Mesenchymal stem cell (in vitro differentiated cells and primary cell): ENCODE results near the gene COX10.
"Not testable (repeated sequence)": the region's sequence is repeated elsewhere in the genome, so short reads cannot be mapped to it uniquely, and the experiment has no call there.

Experiments used
- DNase-seq: peaks from one replicate; pipeline ENCODE4 v3.0.0-alpha.2; 2013
- H2AFZ ChIP-seq: one replicate; pipeline ENCODE4 v1.6.1; 2013; ENCODE audit warnings: low read depth, mild to moderate bottlenecking, control low read depth, inconsistent platforms, low read length, moderate library complexity
- H2AK5ac ChIP-seq: 2 replicates; pipeline ENCODE4 v1.6.1; 2013; ENCODE audit warnings: low read length, moderate library complexity, mild to moderate bottlenecking, inconsistent platforms; ENCODE audit not compliant: severe bottlenecking
- H2BK120ac ChIP-seq: one replicate; pipeline ENCODE4 v1.6.1; 2013; ENCODE audit warnings: low read depth, mild to moderate bottlenecking, inconsistent platforms, low read length, moderate library complexity
- H2BK12ac ChIP-seq, 2 experiments: one replicate each; pipeline ENCODE4 v1.6.1; 2013; ENCODE audit warnings: inconsistent platforms in 2 of 2, low read length in 2 of 2, mild to moderate bottlenecking in 2 of 2, moderate library complexity in 2 of 2, control low read depth in 1 of 2
- H2BK15ac ChIP-seq: one replicate; pipeline ENCODE4 v1.6.1; 2013; ENCODE audit warnings: mild to moderate bottlenecking, low read depth, inconsistent platforms; ENCODE audit not compliant: poor library complexity, severe bottlenecking
- H2BK5ac ChIP-seq: 2 replicates; pipeline ENCODE4 v1.6.1; 2013; ENCODE audit warnings: low read depth, mild to moderate bottlenecking, low read length, control low read depth, inconsistent platforms; ENCODE audit not compliant: poor library complexity, severe bottlenecking
- H3K14ac ChIP-seq, 2 experiments: one replicate each; pipeline ENCODE4 v1.6.1; 2013; ENCODE audit warnings: inconsistent platforms in 2 of 2, low read length in 2 of 2, control low read depth in 1 of 2, mild to moderate bottlenecking in 1 of 2, moderate library complexity in 1 of 2
- H3K18ac ChIP-seq, 2 experiments: one replicate each; pipeline ENCODE4 v1.6.1; 2013; ENCODE audit warnings: inconsistent platforms in 2 of 2, low read length in 2 of 2, control low read depth in 1 of 2, low read depth in 1 of 2, mild to moderate bottlenecking in 1 of 2
- H3K23ac ChIP-seq, 2 experiments: one replicate each; pipeline ENCODE4 v1.6.1; 2013; ENCODE audit warnings: inconsistent platforms in 2 of 2, low read length in 2 of 2, mild to moderate bottlenecking in 2 of 2, moderate library complexity in 2 of 2, control low read depth in 1 of 2
- H3K27ac ChIP-seq: 2 replicates; pipeline ENCODE4 v1.5.1; 2013; ENCODE audit warnings: mild to moderate bottlenecking, moderate library complexity, low read length, control low read depth, inconsistent platforms; ENCODE audit not compliant: poor library complexity, severe bottlenecking
- H3K27me3 ChIP-seq, 2 experiments: 2 replicates each; pipeline versions ENCODE4 v1.6.1 to v1.7.0; 2013; ENCODE audit warnings: low read length in 2 of 2, mild to moderate bottlenecking in 2 of 2, moderate library complexity in 2 of 2, control low read depth in 1 of 2, inconsistent platforms in 1 of 2; ENCODE audit not compliant: control insufficient read depth in 1 of 2, insufficient read depth in 1 of 2
- H3K36me3 ChIP-seq, 2 experiments: 2 replicates each; pipeline versions ENCODE4 v1.6.1 to v1.7.0; 2013; ENCODE audit warnings: low read length in 2 of 2, control low read depth in 1 of 2, inconsistent platforms in 1 of 2, low read depth in 1 of 2, mild to moderate bottlenecking in 1 of 2; ENCODE audit not compliant: insufficient read depth in 2 of 2, control insufficient read depth in 1 of 2
- H3K4ac ChIP-seq, 2 experiments: one replicate each; pipeline ENCODE4 v1.6.1; 2013; ENCODE audit warnings: inconsistent platforms in 2 of 2, low read length in 2 of 2, mild to moderate bottlenecking in 2 of 2, moderate library complexity in 2 of 2, control low read depth in 1 of 2, low read depth in 1 of 2
- H3K4me1 ChIP-seq: 2 replicates; pipeline ENCODE4 v1.6.1; 2013; ENCODE audit warnings: low read depth, low read length, control low read depth; ENCODE audit not compliant: control insufficient read depth, insufficient read depth
- H3K4me2 ChIP-seq: 2 replicates; pipeline ENCODE4 v1.6.1; 2013; ENCODE audit warnings: low read length, mild to moderate bottlenecking, inconsistent platforms; ENCODE audit not compliant: poor library complexity, severe bottlenecking
- H3K4me3 ChIP-seq, 2 experiments: 2 replicates each; pipeline versions ENCODE4 v1.5.1 to v1.7.0; 2013; ENCODE audit warnings: low read length in 2 of 2, mild to moderate bottlenecking in 2 of 2, control low read depth in 1 of 2, low read depth in 1 of 2; ENCODE audit not compliant: insufficient read depth in 1 of 2
- H3K79me1 ChIP-seq: replicated peaks from 2 replicates; pipeline ENCODE4 v1.6.1; 2013; ENCODE audit warnings: mild to moderate bottlenecking, control low read depth, low read length, inconsistent platforms; ENCODE audit not compliant: poor library complexity, severe bottlenecking
- H3K9ac ChIP-seq: 2 replicates; pipeline ENCODE4 v1.7.0; 2013; ENCODE audit warnings: mild to moderate bottlenecking, low read length, moderate library complexity
- H3K9me3 ChIP-seq: 2 replicates; pipeline ENCODE4 v1.7.0; 2013; ENCODE audit warnings: mild to moderate bottlenecking, low read length; ENCODE audit not compliant: control insufficient read depth
- H4K8ac ChIP-seq: one replicate; pipeline ENCODE4 v1.6.1; 2013; ENCODE audit warnings: inconsistent platforms, mild to moderate bottlenecking, low read length, moderate library complexity
- H4K91ac ChIP-seq: one replicate; pipeline ENCODE4 v1.6.1; 2013; ENCODE audit warnings: mild to moderate bottlenecking, low read length, inconsistent platforms
- WGBS: methylation state at CpG from one replicate; pipeline ENCODE4 v1.1.7; 2013; ENCODE audit warnings: mixed read lengths; 5-methylcytosine and 5-hydroxymethylcytosine counted together

The COX10 gene

DNA sequence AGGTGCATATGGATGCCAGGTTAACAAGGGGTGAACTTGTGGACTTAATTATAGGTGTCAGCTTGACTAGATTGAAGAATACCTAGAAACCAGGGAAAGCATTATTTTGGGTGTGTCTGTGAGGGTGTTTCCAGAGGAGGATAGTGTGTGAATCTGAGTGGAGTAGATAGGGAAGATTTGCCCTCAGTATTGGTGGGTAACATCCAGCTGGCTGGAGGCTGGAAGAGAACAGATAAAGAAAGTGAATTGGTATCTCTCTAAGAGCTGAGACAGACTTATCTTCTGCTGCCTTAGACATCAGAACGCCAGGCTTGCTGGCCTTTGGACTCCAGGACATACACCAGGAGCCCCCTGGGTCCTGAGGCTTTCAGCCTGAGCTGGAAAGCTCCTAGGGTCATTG is 92.1 kb downstream of the COX10 start:
- no peak for DNase-seq
- Histone ChIP-seq H2BK12ac (no peak overlapping the region), H2BK15ac (no peak overlapping the region), H3K79me1 (peaks cover 10% of the 10 kb centered on the region), H2AK5ac (no peak overlapping the region), H2AFZ (no peak overlapping the region), H3K4me3 (no peak overlapping the region), H3K14ac (no peak overlapping the region), H3K36me3 (peaks cover 0 to 9% of the 10 kb centered on the region in 2 experiments), H4K91ac (no peak overlapping the region), H2BK120ac (no peak overlapping the region), H3K4me1 (no peaks in the 10 kb centered on the region), H3K4me2 (no peak overlapping the region), H2BK5ac (no peak overlapping the region), H3K9ac (no peak overlapping the region), H3K27ac (no peak overlapping the region), H3K9me3 (no peaks in the 10 kb centered on the region), H3K18ac (no peak overlapping the region), H3K23ac (no peak overlapping the region), H3K4ac (no peak overlapping the region), H3K27me3 (no peaks in the 10 kb centered on the region), H4K8ac (no peak overlapping the region)
- WGBS = 96% methylated on average over 1 of the region's 1 CpG

GRCh38 chr17:14165616-14166015 is 96.3 kb downstream of the COX10 start:
- Histone ChIP-seq H2BK5ac (no peak overlapping the region), H3K4ac (no peak overlapping the region), H4K8ac (no peak overlapping the region), H3K36me3 (peaks cover 5 to 12% of the 10 kb centered on the region in 2 experiments), H2AK5ac (no peak overlapping the region), H3K4me3 (no peak overlapping the region), H3K18ac (no peak overlapping the region), H2BK15ac (no peak overlapping the region), H2BK120ac (no peak overlapping the region), H2BK12ac (no peak overlapping the region), H4K91ac (no peak overlapping the region), H3K4me2 (no peak overlapping the region), H3K79me1 (peaks cover 7% of the 10 kb centered on the region), H3K9ac (no peak overlapping the region), H3K4me1 (no peaks in the 10 kb centered on the region), H3K23ac (no peak overlapping the region), H3K14ac (no peak overlapping the region), H3K9me3 (peaks cover 20% of the 10 kb centered on the region), H3K27ac (no peak overlapping the region), H3K27me3 (no peaks in the 10 kb centered on the region), H2AFZ (no peak overlapping the region)
- no peak for DNase-seq
- 100% methylated on average over 1 of the region's 1 CpG for WGBS

DNA sequence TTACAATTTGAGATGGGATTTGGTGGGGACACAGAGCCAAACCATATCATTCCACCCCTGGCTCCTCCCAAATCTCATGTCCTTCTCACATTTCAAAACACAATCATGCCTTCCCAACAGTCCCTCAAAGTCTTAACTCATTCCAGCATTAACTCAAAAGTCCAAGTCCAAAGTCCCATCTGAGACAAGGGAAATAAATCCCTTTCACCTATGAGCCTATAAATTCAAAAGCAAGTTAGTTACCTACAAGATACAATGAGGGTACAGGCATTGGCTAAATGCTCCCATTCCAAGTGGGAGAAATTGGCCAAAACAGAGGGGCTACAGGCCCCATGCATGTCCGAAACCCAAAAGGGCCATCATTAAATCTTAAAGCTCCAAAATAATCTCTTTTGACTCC is 98.5 kb downstream of the COX10 start:
- not testable (repeated sequence) for H4K91ac ChIP-seq, H2BK12ac ChIP-seq, DNase-seq, H3K23ac ChIP-seq, H3K36me3 ChIP-seq, H2BK5ac ChIP-seq, H2BK120ac ChIP-seq, H3K79me1 ChIP-seq, H4K8ac ChIP-seq, H2AK5ac ChIP-seq, H2BK15ac ChIP-seq, H3K14ac ChIP-seq, H3K4me2 ChIP-seq, H2AFZ ChIP-seq, H3K27me3 ChIP-seq, H3K4ac ChIP-seq, H3K27ac ChIP-seq, H3K4me3 ChIP-seq, H3K18ac ChIP-seq, H3K4me1 ChIP-seq, H3K9ac ChIP-seq
- 100% methylated on average over 1 of the region's 1 CpG for WGBS
- H3K9me3 ChIP-seq = peaks cover 20% of the 10 kb centered on the region

- WGBS = over 99% methylated on average over 3 of the region's 3 CpGs
- H3K4me2 ChIP-seq = no peak overlapping the region
- H3K4me3 ChIP-seq = no peak overlapping the region
- no peak overlapping the region for H3K23ac ChIP-seq
- no peak overlapping the region for H2AK5ac ChIP-seq
- H4K8ac ChIP-seq = no peak overlapping the region
- no peaks in the 10 kb centered on the region for H3K4me1 ChIP-seq
- no peak overlapping the region for H2AFZ ChIP-seq
- peaks cover 20% of the 10 kb centered on the region for H3K9me3 ChIP-seq
- no peak overlapping the region for H4K91ac ChIP-seq
- peaks cover 5% of the 10 kb centered on the region for H3K79me1 ChIP-seq
- H3K14ac ChIP-seq = no peak overlapping the region
- no peak overlapping the region for H2BK5ac ChIP-seq
- no peak overlapping the region for H2BK15ac ChIP-seq
- DNase-seq = no peak
- H3K18ac ChIP-seq = no peak overlapping the region
- no peak overlapping the region for H3K4ac ChIP-seq
- no peak overlapping the region for H3K27ac ChIP-seq
- no peaks in the 10 kb centered on the region for H3K27me3 ChIP-seq
- H2BK120ac ChIP-seq = no peak overlapping the region
- peaks cover 3 to 5% of the 10 kb centered on the region in 2 experiments for H3K36me3 ChIP-seq
- H2BK12ac ChIP-seq = no peak overlapping the region
- H3K9ac ChIP-seq = no peak overlapping the region
Observed at GRCh38 chr17:14168582-14168981, 99.3 kb downstream of the COX10 start.
